K562 (cell line): ENCODE measurements around the gene SLC13A4. TPM values are rescaled to one million over a fixed set of nuclear protein-coding genes. Genes with fewer than 3 reads are reported as not detected.

ENCODE experiments used
- CHD1 ChIP-seq: fragments of 200-600 bp; sonication (generic); IDR thresholded peaks from one replicate; pipeline ENCODE4 v1.6.1; 2012; ENCODE audit warnings: mild to moderate bottlenecking, moderate library complexity, low read length, inconsistent platforms
- FOXK1 ChIP-seq: sonication (generic); formaldehyde crosslinking; IDR thresholded peaks from 2 replicates; pipeline ENCODE4 v1.8.0; 2022; ENCODE audit warnings: missing genetic modification reagents, mild to moderate bottlenecking, borderline replicate concordance
- MGA ChIP-seq: fragments of 450-650 bp; IDR thresholded peaks from 2 replicates; pipeline ENCODE4 v1.6.1; 2016; ENCODE audit warnings: mild to moderate bottlenecking, moderate library complexity
- MYC ChIP-seq, 2 experiments: fragments of 250-450 bp in 1 of 2; sonication (Bioruptor Pico) in 1 of 2; IDR thresholded peaks; 2 replicates each; pipeline versions ENCODE4 v1.5.1 to v1.6.1; 2012 to 2021; ENCODE audit warnings: low read depth in 2 of 2, borderline replicate concordance in 1 of 2, improper control_type of control experiment in 1 of 2, low read length in 1 of 2, mild to moderate bottlenecking in 1 of 2, moderate library complexity in 1 of 2
- NR4A1 ChIP-seq, 2 experiments: fragments of 250-450 bp in 1 of 2; fragments of 450-650 bp in 1 of 2; sonication (Bioruptor Pico) in 1 of 2; IDR thresholded peaks; 2 replicates each; pipeline versions ENCODE4 v1.4.0 to v1.6.1; 2016 to 2020; ENCODE audit warnings: mild to moderate bottlenecking in 2 of 2, missing compliant biosample characterization in 1 of 2, missing genetic modification characterization in 1 of 2, moderate library complexity in 1 of 2
- PHB ChIP-seq: fragments of 250-450 bp; sonication (Bioruptor Pico); IDR thresholded peaks from 2 replicates; pipeline ENCODE4 v1.5.0; 2021
- PRMT5 ChIP-seq: sonication (generic); formaldehyde crosslinking; IDR thresholded peaks from 2 replicates; pipeline ENCODE4 v1.5.0; 2020; ENCODE audit warnings: missing genetic modification reagents
- RBM22 ChIP-seq: fragments of 200-400 bp; formaldehyde crosslinking; IDR thresholded peaks from 2 replicates; pipeline ENCODE4 v1.6.1; 2018; ENCODE audit warnings: low read length, low read depth; ENCODE audit not compliant: poor library complexity, severe bottlenecking
- U2AF2 ChIP-seq: fragments of 200-400 bp; formaldehyde crosslinking; optimal IDR thresholded peaks from 2 replicates; pipeline ENCODE3; 2017; ENCODE audit warnings: low read depth, mild to moderate bottlenecking, low read length
- VEZF1 ChIP-seq: fragments of 200-800 bp; sonication (Bioruptor generic); IDR thresholded peaks from 2 replicates; pipeline ENCODE4 v1.6.1; 2017; ENCODE audit warnings: missing genetic modification characterization, missing compliant biosample characterization
- ZBTB17 ChIP-seq: fragments of 450-650 bp; formaldehyde crosslinking; IDR thresholded peaks from 2 replicates; pipeline ENCODE4 v1.4.0; 2020; ENCODE audit warnings: mild to moderate bottlenecking
- ZBTB8A ChIP-seq: fragments of 450-650 bp; IDR thresholded peaks from 2 replicates; pipeline ENCODE4 v1.6.1; 2018; ENCODE audit warnings: mild to moderate bottlenecking, moderate library complexity; ENCODE audit not compliant: partially characterized antibody
- ZC3H4 ChIP-seq: sonication (generic); formaldehyde crosslinking; IDR thresholded peaks from 2 replicates; pipeline ENCODE4 v1.9.0; 2021; ENCODE audit warnings: missing genetic modification reagents, borderline replicate concordance
- ZNF511 ChIP-seq: sonication (generic); formaldehyde crosslinking; IDR thresholded peaks from 2 replicates; pipeline ENCODE4 v1.8.0; 2022; ENCODE audit warnings: mild to moderate bottlenecking, missing genetic modification reagents
- polyA plus RNA-seq, 8 experiments: library from polyadenylated mRNA; depleted of rRNA in 4 of 8; stranded (reverse) in 5 of 8; unstranded in 3 of 8; fragments of >200 nt; fragmentation: Nextera tagmentation in 2 of 8; fragmentation: Illumina TruSeq in 1 of 8; extraction: Ambion mirVana in 2 of 8; extraction: Trizol in 1 of 8; gene quantifications; 2 replicates each; pipeline versions ENCODE4 v1.2.1 to v1.2.3, GENCODE V29; 2011 to 2014; ENCODE audit warnings: inconsistent platforms in 1 of 8, missing spikeins in 1 of 8
- total RNA-seq, 7 experiments: library from RNA; depleted of rRNA in 6 of 7; stranded (reverse); fragments of >200 nt in 6 of 7; fragmentation: Illumina TruSeq in 2 of 7; extraction: Trizol in 2 of 7; gene quantifications; 2 replicates each; pipeline versions ENCODE4 v1.2.1 to v1.2.3, GENCODE V29; 2011 to 2021; ENCODE audit warnings: low replicate concordance in 1 of 7

The SLC13A4 gene
- total and polyA plus RNA-seq, 9 of the 15 experiments (the other 6 are each of a cell fraction or from before 2014, with no cell fraction given): 0.11 to 1.0 (median 0.36) TPM

- TF ChIP-seq U2AF2 (no peak), RBM22 (no peak), CHD1 (no peak), PHB (CRISPR knock-in tag) (no peak), PRMT5 (CRISPR knock-in tag) (no peak), ZBTB8A (no peak), MYC (IDR thresholded peaks at IDR 0.05; ENCODE audit: low read depth, low read length) (no peak), MYC (CRISPR knock-in tag; IDR thresholded peaks at IDR 0.05; ENCODE audit: borderline replicate concordance, low read depth) (no peak), VEZF1 (CRISPR knock-in tag) (no peak), ZBTB17 (CRISPR knock-in tag) (no peak), NR4A1 (CRISPR knock-in tag; IDR thresholded peaks at IDR 0.05) (no peak), NR4A1 (tag; IDR thresholded peaks at IDR 0.05) (no peak), FOXK1 (CRISPR knock-in tag) (no peak; the same call in 1 of the 2 replicates), ZNF511 (CRISPR knock-in tag) (no peak), MGA (no peak), ZC3H4 (CRISPR knock-in tag) (no peak)
These were observed 63.9 kb downstream of the SLC13A4 start (continued) for GRCh38 chr7:135664046-135664589.
